ENCODE data around the gene SGF29. TPM values are rescaled to one million over a fixed set of nuclear protein-coding genes. Genes with fewer than 3 reads are reported as not detected.
"Not testable (repeated sequence)": the region's sequence is repeated elsewhere in the genome, so short reads cannot be mapped to it uniquely, and the experiment has no call there.

The SGF29 gene
- total and polyA plus RNA-seq, 4 donors: 17.8 to 46.6 (median 24.4) TPM

DNA sequence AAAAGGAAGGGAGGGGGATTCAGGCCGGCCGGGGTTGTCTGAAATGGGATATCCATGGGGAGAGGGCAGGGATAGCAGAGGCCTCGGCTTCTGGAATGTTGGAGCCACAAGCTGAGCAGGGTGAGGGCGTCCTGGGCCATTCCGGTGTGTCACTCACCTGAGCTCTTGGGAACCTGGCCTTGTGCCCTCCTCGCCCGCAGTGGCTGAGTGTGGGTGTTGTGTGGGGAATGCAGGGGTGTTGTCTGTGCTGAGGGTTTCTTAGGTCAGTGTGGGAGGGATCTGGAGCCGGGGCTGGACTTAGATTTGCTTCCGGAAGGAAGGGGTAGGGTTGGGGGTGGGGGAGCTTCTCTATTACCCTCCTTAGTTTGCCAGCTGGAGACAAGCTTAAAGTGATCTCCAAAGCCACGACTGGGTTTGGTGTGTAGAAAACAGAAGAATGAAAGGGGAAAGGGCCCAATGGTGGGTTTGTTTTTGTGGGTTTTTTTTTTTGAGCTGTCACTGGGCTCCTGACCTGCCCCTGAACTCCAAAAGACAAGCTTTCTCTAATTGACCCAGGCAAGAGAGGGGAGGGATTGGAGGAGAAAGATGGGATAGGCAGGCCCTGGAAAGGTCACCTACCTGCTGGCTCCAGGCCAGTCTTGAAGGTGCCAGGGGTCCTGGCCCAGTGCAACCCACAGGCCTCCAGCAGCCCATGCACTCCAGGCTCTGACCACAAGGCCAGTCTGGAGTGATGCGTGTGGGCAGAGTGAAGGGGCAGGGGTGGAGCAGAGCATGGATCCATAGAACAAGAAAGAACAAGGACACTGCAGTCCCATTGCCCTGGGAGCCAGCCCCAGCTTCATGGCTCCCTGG is 43.3 kb downstream of the SGF29 start, which contains the start of gene SULT1A2:
TSS of gene SULT1A2 (minus strand) at position 211 of the 852 bp plus-strand sequence. CDS start 1,120 bp downstream, outside the sequence.
- Histone ChIP-seq H3K27me3 (ENCODE audit: control insufficient read depth in 3 of 3, insufficient read depth in 3 of 3, low read length in 2 of 3) (no peaks in the 10 kb centered on the region), H3K9ac (ENCODE audit: insufficient read depth in 1 of 2, low read length in 2 of 2) (no peak within 1 kb of the TSS), H3K36me3 (ENCODE audit: control insufficient read depth in 4 of 4, insufficient read depth in 4 of 4, low read length in 4 of 4) (peaks cover 0 to 2% (median 0%) of the 10 kb centered on the region in 4 donors), H3K4me1 (ENCODE audit: control insufficient read depth in 5 of 5, insufficient read depth in 5 of 5, low read length in 5 of 5) (peaks cover 0 to 19% (median 4%) of the 10 kb centered on the region in 5 donors), H3K9me3 (ENCODE audit: control insufficient read depth in 4 of 4, insufficient read depth in 3 of 4, low read length in 3 of 4) (no peaks in the 10 kb centered on the region), H3K4me3 (peak within 1 kb of the TSS; percentile 14), H3K27ac (ENCODE audit: low read depth in 1 of 2, low read length in 1 of 2) (peak within 1 kb of the TSS in 1 of 2 donors; percentile 58)
- DNase-seq (peak; percentile 36 to 66 (median 51)), ATAC-seq (ENCODE audit: insufficient read depth, low FRiP score) (peak; percentile 63)
- WGBS, 2 donors: 26 to 53% methylated on average over 11 of the region's 11 CpGs
- TF ChIP-seq, protein P1, sequence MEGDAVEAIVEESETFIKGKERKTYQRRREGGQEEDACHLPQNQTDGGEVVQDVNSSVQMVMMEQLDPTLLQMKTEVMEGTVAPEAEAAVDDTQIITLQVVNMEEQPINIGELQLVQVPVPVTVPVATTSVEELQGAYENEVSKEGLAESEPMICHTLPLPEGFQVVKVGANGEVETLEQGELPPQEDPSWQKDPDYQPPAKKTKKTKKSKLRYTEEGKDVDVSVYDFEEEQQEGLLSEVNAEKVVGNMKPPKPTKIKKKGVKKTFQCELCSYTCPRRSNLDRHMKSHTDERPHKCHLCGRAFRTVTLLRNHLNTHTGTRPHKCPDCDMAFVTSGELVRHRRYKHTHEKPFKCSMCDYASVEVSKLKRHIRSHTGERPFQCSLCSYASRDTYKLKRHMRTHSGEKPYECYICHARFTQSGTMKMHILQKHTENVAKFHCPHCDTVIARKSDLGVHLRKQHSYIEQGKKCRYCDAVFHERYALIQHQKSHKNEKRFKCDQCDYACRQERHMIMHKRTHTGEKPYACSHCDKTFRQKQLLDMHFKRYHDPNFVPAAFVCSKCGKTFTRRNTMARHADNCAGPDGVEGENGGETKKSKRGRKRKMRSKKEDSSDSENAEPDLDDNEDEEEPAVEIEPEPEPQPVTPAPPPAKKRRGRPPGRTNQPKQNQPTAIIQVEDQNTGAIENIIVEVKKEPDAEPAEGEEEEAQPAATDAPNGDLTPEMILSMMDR (IDR thresholded peaks at IDR 0.05; ENCODE audit: control extremely low read depth, extremely low read depth): no peak

DNA sequence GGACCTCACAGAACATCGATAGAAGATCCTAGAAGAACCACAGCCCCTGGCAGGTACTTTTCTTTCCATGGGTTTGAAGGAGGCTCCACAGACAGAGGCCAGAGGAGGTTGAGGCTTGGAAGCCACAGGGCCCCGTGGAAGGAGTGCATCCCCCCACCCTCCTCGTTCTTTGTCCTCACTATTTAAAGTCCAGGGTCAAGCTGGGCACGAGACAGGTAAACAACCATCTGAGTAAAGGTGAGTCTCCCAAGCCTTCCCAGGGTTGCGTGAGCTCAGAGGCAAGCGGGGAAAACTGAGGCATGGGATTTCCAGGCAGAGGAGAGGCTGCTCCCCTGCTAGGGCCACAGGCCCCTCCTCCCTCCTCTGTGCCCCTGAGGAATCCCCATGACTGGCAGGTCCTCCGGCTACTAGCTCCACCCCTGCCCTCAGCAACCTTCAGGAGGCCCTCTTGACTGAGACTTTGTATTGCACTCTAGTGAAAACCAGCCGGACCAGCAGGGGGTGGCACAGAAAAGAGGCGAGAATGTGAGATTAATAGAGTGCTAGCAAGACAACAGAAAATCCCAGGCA is 44.1 kb downstream of the SGF29 start:
- TF ChIP-seq, protein P1 (IDR thresholded peaks at IDR 0.05; ENCODE audit: control extremely low read depth, extremely low read depth): no peak
- WGBS, 2 donors: 61 to 69% methylated on average over 9 of the region's 9 CpGs
- Histone ChIP-seq H3K27me3 (ENCODE audit: control insufficient read depth in 3 of 3, insufficient read depth in 3 of 3, low read length in 2 of 3) (no peaks in the 10 kb centered on the region), H3K9ac (ENCODE audit: insufficient read depth in 1 of 2, low read length in 2 of 2) (no peak overlapping the region), H3K4me1 (ENCODE audit: control insufficient read depth in 5 of 5, insufficient read depth in 5 of 5, low read length in 5 of 5) (peaks cover 0 to 19% (median 4%) of the 10 kb centered on the region in 5 donors), H3K4me3 (no peak overlapping the region), H3K9me3 (ENCODE audit: control insufficient read depth in 4 of 4, insufficient read depth in 3 of 4, low read length in 3 of 4) (no peaks in the 10 kb centered on the region), H3K27ac (ENCODE audit: low read depth in 1 of 2, low read length in 1 of 2) (peak overlapping the region in 1 of 2 donors; percentile 58), H3K36me3 (ENCODE audit: control insufficient read depth in 4 of 4, insufficient read depth in 4 of 4, low read length in 4 of 4) (no peaks in the 10 kb centered on the region)
- DNase-seq: peak; percentile 58 to 76 (median 75)
- ATAC-seq (ENCODE audit: insufficient read depth, low FRiP score): no peak

DNA sequence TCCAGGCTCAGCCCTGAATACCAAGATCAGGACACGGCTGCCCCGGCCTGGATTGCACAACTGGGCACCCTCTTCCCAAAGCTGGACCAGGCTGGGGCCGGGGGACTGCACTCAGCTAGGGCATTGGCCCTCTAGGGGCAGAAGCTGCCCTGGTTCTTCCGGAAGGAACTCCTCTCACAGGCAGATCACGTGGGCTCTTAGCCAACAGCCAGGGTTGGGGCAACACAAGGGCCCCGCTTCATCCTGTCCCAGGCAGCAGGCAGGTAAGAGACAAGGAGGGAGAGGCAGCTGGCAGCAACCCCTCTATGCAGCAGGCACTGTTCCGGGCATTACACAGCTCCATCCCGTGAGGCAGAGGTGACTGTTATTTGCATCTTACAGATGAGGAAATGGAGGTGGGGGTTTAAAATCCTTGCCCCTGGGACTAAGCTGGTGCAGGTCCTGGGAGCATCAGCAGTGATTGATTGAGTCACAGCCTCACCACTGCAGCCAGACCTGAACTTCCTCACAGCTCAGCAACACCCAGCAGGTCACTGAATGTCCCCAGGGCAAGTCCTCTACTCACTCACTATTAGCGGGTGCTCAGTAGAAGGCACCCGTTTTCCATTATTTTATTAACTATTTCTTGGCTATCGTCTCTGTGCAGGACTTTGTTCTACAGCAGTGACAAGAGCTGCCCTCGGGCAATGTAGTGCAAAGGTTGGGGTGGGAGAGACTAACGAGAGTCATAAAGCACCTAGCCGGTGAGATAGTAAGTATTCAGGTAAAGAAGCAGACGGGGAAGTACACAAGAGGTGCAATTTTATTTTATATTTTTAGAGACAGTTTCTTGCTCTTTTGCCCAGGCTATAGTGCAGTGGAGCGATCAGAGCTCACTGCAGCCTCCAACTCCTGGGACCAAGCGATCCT is 45.9 kb downstream of the SGF29 start:
- WGBS, 2 donors: no CpG with 5 or more reads among the region's 17 CpGs

DNA sequence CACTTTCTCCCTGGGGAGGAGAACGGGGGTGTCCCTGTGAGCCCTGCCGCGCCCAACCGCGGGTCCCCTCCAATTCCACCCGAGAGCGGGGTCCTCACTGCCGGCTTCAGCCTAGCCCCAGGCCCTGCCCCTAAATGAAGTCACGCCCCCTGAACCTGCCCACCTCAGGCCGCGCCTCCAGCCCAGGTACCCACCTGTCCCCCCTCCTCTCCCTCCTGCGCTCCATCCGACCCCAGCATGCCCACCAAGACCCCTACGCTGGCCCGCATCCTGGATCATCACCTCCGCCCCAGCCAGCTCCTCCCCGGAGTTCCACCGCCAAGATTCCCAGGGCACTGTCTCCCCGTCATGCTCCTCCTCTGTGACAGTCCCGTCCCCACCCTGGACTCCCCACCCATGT is 47.2 kb downstream of the SGF29 start:
- H3K36me3 ChIP-seq (ENCODE audit: control insufficient read depth in 4 of 4, insufficient read depth in 4 of 4, low read length in 4 of 4); DNase-seq; ATAC-seq (ENCODE audit: insufficient read depth, low FRiP score); H3K27ac ChIP-seq (ENCODE audit: low read depth in 1 of 2, low read length in 1 of 2); H3K9ac ChIP-seq (ENCODE audit: insufficient read depth in 1 of 2, low read length in 2 of 2); H3K27me3 ChIP-seq (ENCODE audit: control insufficient read depth in 3 of 3, insufficient read depth in 3 of 3, low read length in 2 of 3); H3K9me3 ChIP-seq (ENCODE audit: control insufficient read depth in 4 of 4, insufficient read depth in 3 of 4, low read length in 3 of 4); H3K4me3 ChIP-seq: not testable (repeated sequence)
- 57 to 70% methylated on average over 7 to 10 of the region's 20 CpGs for WGBS, 2 donors
- peaks cover 0 to 19% (median 4%) of the 10 kb centered on the region in 5 donors for H3K4me1 ChIP-seq (ENCODE audit: control insufficient read depth in 5 of 5, insufficient read depth in 5 of 5, low read length in 5 of 5)

More for the DNA sequence above, 45.9 kb downstream of the SGF29 start:
- not testable (repeated sequence) for H3K27ac ChIP-seq (ENCODE audit: low read depth in 1 of 2, low read length in 1 of 2); DNase-seq; H3K4me3 ChIP-seq; H3K9me3 ChIP-seq (ENCODE audit: control insufficient read depth in 4 of 4, insufficient read depth in 3 of 4, low read length in 3 of 4); H3K9ac ChIP-seq (ENCODE audit: insufficient read depth in 1 of 2, low read length in 2 of 2); H3K36me3 ChIP-seq (ENCODE audit: control insufficient read depth in 4 of 4, insufficient read depth in 4 of 4, low read length in 4 of 4); H3K27me3 ChIP-seq (ENCODE audit: control insufficient read depth in 3 of 3, insufficient read depth in 3 of 3, low read length in 2 of 3)
- ATAC-seq (ENCODE audit: insufficient read depth, low FRiP score): peak; percentile 24
- peaks cover 0 to 19% (median 4%) of the 10 kb centered on the region in 5 donors for H3K4me1 ChIP-seq (ENCODE audit: control insufficient read depth in 5 of 5, insufficient read depth in 5 of 5, low read length in 5 of 5)

DNA sequence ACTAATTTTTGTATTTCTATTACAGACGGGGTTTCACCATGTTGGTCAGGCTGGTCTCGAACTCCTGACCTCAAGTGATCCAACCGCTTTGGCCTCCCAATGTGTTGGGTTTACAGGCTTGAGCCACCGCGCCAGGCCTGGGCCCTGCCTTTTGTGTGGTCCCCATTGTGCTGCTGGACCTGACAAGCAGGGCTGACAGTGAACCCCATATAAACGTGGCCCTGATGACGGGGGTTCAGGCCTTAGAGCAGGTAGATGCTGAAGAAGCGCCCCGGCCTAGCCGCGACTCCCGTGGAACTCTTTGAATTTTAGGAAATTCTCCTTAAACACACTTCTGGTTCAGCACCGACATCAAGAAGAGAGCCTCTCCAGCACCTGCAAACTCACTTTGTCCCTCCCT is 47.9 kb downstream of the SGF29 start:
- H3K36me3 ChIP-seq (ENCODE audit: control insufficient read depth in 4 of 4, insufficient read depth in 4 of 4, low read length in 4 of 4): peaks cover 0 to 14% (median 0%) of the 10 kb centered on the region in 4 donors
- peaks cover 0 to 14% (median 4%) of the 10 kb centered on the region in 5 donors for H3K4me1 ChIP-seq (ENCODE audit: control insufficient read depth in 5 of 5, insufficient read depth in 5 of 5, low read length in 5 of 5)
- not testable (repeated sequence) for H3K27ac ChIP-seq (ENCODE audit: low read depth in 1 of 2, low read length in 1 of 2); H3K9me3 ChIP-seq (ENCODE audit: control insufficient read depth in 4 of 4, insufficient read depth in 3 of 4, low read length in 3 of 4); DNase-seq; H3K9ac ChIP-seq (ENCODE audit: insufficient read depth in 1 of 2, low read length in 2 of 2); H3K4me3 ChIP-seq; ATAC-seq (ENCODE audit: insufficient read depth, low FRiP score); H3K27me3 ChIP-seq (ENCODE audit: control insufficient read depth in 3 of 3, insufficient read depth in 3 of 3, low read length in 2 of 3)
- 91 to 93% methylated on average over 11 to 12 of the region's 13 CpGs for WGBS, 2 donors

DNA sequence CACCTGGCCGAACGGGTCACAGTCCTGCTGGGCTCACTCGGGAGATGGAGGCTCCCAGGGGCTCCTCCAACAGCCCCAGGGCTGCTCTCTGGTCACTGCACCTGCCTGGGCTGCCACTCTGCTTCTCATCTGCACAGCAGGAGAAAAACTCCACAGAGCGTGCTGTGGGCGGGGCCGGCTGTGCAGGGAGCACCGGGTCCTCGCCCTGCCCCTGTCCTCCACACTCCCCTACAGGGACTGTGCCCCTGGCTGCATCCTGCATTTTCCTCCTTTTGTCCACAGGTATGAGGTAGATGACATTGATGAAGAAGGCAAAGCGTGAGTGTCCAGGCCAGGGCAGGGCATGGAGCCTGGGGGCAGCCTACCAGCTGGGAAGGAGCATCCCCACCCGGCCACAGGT is 48.3 kb downstream of the SGF29 start:
- WGBS, 2 donors: 83 to 86% methylated on average over 4 to 5 of the region's 10 CpGs
- not testable (repeated sequence) for H3K9me3 ChIP-seq (ENCODE audit: control insufficient read depth in 4 of 4, insufficient read depth in 3 of 4, low read length in 3 of 4); DNase-seq; ATAC-seq (ENCODE audit: insufficient read depth, low FRiP score); H3K9ac ChIP-seq (ENCODE audit: insufficient read depth in 1 of 2, low read length in 2 of 2); H3K4me3 ChIP-seq; H3K27ac ChIP-seq (ENCODE audit: low read depth in 1 of 2, low read length in 1 of 2); H3K27me3 ChIP-seq (ENCODE audit: control insufficient read depth in 3 of 3, insufficient read depth in 3 of 3, low read length in 2 of 3)
- peaks cover 0 to 10% (median 0%) of the 10 kb centered on the region in 5 donors for H3K4me1 ChIP-seq (ENCODE audit: control insufficient read depth in 5 of 5, insufficient read depth in 5 of 5, low read length in 5 of 5)
- H3K36me3 ChIP-seq (ENCODE audit: control insufficient read depth in 4 of 4, insufficient read depth in 4 of 4, low read length in 4 of 4): peaks cover 0 to 17% (median 0%) of the 10 kb centered on the region in 4 donors
